HEK293 (cell line): ENCODE results near the gene TMCO1.
A peak's percentile ranks its signal among the peaks of the same experiment; 100 is the strongest.

Experiments used
- CTCF ChIA-PET: fragments of 350-600 bp; formaldehyde crosslinking; extraction: SDS; loops from one replicate; lab custom pipeline; 2021; ENCODE audit warnings: antibody characterized with exemption; lab: Yijun Ruan, JAX
- POLR2A ChIA-PET: fragments of 300-600 bp; formaldehyde crosslinking; extraction: SDS; loops from one replicate; lab custom pipeline; 2020; ENCODE audit warnings: antibody characterized with exemption, inconsistent platforms; lab: Yijun Ruan, JAX
- H3K27ac ChIP-seq: fragments of 200-500 bp; sonication (Bioruptor generic); 2 replicates; pipeline ENCODE4 v1.5.1; 2014; ENCODE audit warnings: low read depth, low read length, control low read depth, inconsistent platforms; ENCODE audit errors: extremely low read depth
- H3K36me3 ChIP-seq, 2 experiments: fragments of 200-500 bp in 1 of 2; sonication (Bioruptor generic) in 1 of 2; 1 replicate in 1 of 2; 2 replicates in 1 of 2; pipeline ENCODE4 v1.5.1; 2014 to 2017; ENCODE audit warnings: inconsistent platforms in 2 of 2, low read length in 2 of 2; ENCODE audit not compliant: control insufficient read depth in 2 of 2, insufficient read depth in 1 of 2
- H3K4me1 ChIP-seq: fragments of 200-500 bp; sonication (Bioruptor generic); 2 replicates; pipeline ENCODE4 v1.5.1; 2014; ENCODE audit warnings: mild to moderate bottlenecking, low read length, inconsistent platforms; ENCODE audit not compliant: control insufficient read depth, insufficient read depth
- H3K4me3 ChIP-seq: 2 replicates; pipeline ENCODE4 v1.5.1; 2011; ENCODE audit warnings: low read depth, mild to moderate bottlenecking, control low read depth, low read length, moderate library complexity
- H3K9me3 ChIP-seq: fragments of 200-500 bp; sonication (Bioruptor generic); 2 replicates; pipeline ENCODE4 v1.5.1; 2014; ENCODE audit warnings: low read depth, low read length, inconsistent platforms; ENCODE audit not compliant: control insufficient read depth, insufficient read depth
- BCL11B ChIP-seq: fragments of 450-650 bp; formaldehyde crosslinking; IDR thresholded peaks from 2 replicates; pipeline ENCODE4 v1.5.1; 2016; ENCODE audit warnings: low read depth, missing biosample characterization, missing genetic modification characterization
- FEZF1 ChIP-seq: fragments of 450-650 bp; formaldehyde crosslinking; IDR thresholded peaks from 2 replicates; pipeline ENCODE4 v1.5.1; 2016; ENCODE audit warnings: missing biosample characterization, missing genetic modification characterization
- GFI1B ChIP-seq: fragments of 450-650 bp; formaldehyde crosslinking; IDR thresholded peaks from 2 replicates; pipeline ENCODE4 v1.5.1; 2016; ENCODE audit warnings: missing biosample characterization, missing genetic modification characterization
- HOXD13 ChIP-seq: sonication (generic); formaldehyde crosslinking; IDR thresholded peaks from 2 replicates; pipeline ENCODE4 v1.8.0; 2022; ENCODE audit warnings: missing genetic modification reagents, borderline replicate concordance
- IKZF3 ChIP-seq: fragments of 450-650 bp; IDR thresholded peaks from 2 replicates; pipeline ENCODE4 v1.5.0; 2018; ENCODE audit warnings: missing biosample characterization, mild to moderate bottlenecking, missing genetic modification characterization, moderate library complexity
- KLF7 ChIP-seq: fragments of 450-650 bp; formaldehyde crosslinking; IDR thresholded peaks from 2 replicates; pipeline ENCODE4 v1.5.1; 2016; ENCODE audit warnings: missing biosample characterization, missing genetic modification characterization, borderline replicate concordance
- OSR2 ChIP-seq: fragments of 450-650 bp; formaldehyde crosslinking; IDR thresholded peaks from 2 replicates; pipeline ENCODE4 v1.5.1; 2016; ENCODE audit warnings: missing biosample characterization, missing genetic modification characterization
- OVOL3 ChIP-seq: fragments of 450-650 bp; formaldehyde crosslinking; IDR thresholded peaks from 2 replicates; pipeline ENCODE4 v1.5.1; 2016; ENCODE audit warnings: missing biosample characterization, missing genetic modification characterization
- PRDM4 ChIP-seq: fragments of 450-650 bp; formaldehyde crosslinking; IDR thresholded peaks from 2 replicates; pipeline ENCODE4 v1.5.1; 2017; ENCODE audit warnings: missing biosample characterization, missing genetic modification characterization
- PRDM6 ChIP-seq: fragments of 450-650 bp; formaldehyde crosslinking; IDR thresholded peaks from 2 replicates; pipeline ENCODE4 v1.5.1; 2017; ENCODE audit warnings: missing biosample characterization, missing genetic modification characterization
- YY1 ChIP-seq: fragments of 450-650 bp; formaldehyde crosslinking; IDR thresholded peaks from 2 replicates; pipeline ENCODE4 v1.5.1; 2018; ENCODE audit warnings: missing biosample characterization, missing genetic modification characterization
- ZEB2 ChIP-seq: fragments of 450-650 bp; formaldehyde crosslinking; IDR thresholded peaks from 2 replicates; pipeline ENCODE4 v1.5.1; 2016; ENCODE audit warnings: missing biosample characterization, missing genetic modification characterization
- ZFP3 ChIP-seq: fragments of 450-650 bp; formaldehyde crosslinking; IDR thresholded peaks from 2 replicates; pipeline ENCODE4 v1.5.1; 2016; ENCODE audit warnings: low read depth, missing biosample characterization, missing genetic modification characterization
- ZNF138 ChIP-seq: fragments of 450-650 bp; formaldehyde crosslinking; IDR thresholded peaks from 2 replicates; pipeline ENCODE4 v1.5.1; 2016; ENCODE audit warnings: missing biosample characterization, missing genetic modification characterization, borderline replicate concordance
- ZNF16 ChIP-seq: fragments of 450-650 bp; formaldehyde crosslinking; IDR thresholded peaks from 2 replicates; pipeline ENCODE4 v1.5.1; 2016; ENCODE audit warnings: low read depth, missing biosample characterization, missing genetic modification characterization
- ZNF18 ChIP-seq: fragments of 450-650 bp; formaldehyde crosslinking; IDR thresholded peaks from 2 replicates; pipeline ENCODE4 v1.5.1; 2016; ENCODE audit warnings: missing biosample characterization, missing genetic modification characterization
- ZNF211 ChIP-seq: fragments of 450-650 bp; formaldehyde crosslinking; IDR thresholded peaks from 2 replicates; pipeline ENCODE4 v1.5.1; 2016; ENCODE audit warnings: low read depth, missing biosample characterization, missing genetic modification characterization
- ZNF391 ChIP-seq: fragments of 450-650 bp; formaldehyde crosslinking; IDR thresholded peaks from 2 replicates; pipeline ENCODE4 v1.5.1; 2016; ENCODE audit warnings: low read depth, missing biosample characterization, missing genetic modification characterization, borderline replicate concordance
- ZNF548 ChIP-seq: fragments of 450-650 bp; formaldehyde crosslinking; IDR thresholded peaks from 2 replicates; pipeline ENCODE4 v1.5.1; 2016; ENCODE audit warnings: missing biosample characterization, missing genetic modification characterization
- ZNF626 ChIP-seq: fragments of 450-650 bp; sonication (Bioruptor Pico); formaldehyde crosslinking; IDR thresholded peaks from 2 replicates; pipeline ENCODE4 v1.5.1; 2018; ENCODE audit warnings: missing biosample characterization, missing genetic modification characterization, inconsistent platforms
- ZNF843 ChIP-seq: fragments of 450-650 bp; formaldehyde crosslinking; IDR thresholded peaks from 2 replicates; pipeline ENCODE4 v1.5.1; 2016; ENCODE audit warnings: missing biosample characterization, missing genetic modification characterization
- ZXDB ChIP-seq: fragments of 450-650 bp; formaldehyde crosslinking; IDR thresholded peaks from 2 replicates; pipeline ENCODE4 v1.5.1; 2016; ENCODE audit warnings: missing biosample characterization, missing genetic modification characterization
- TF ChIP-seq, protein P1 (sequence below): fragments of 450-650 bp; formaldehyde crosslinking; IDR thresholded peaks from 2 replicates; pipeline ENCODE4 v1.5.1; 2016; ENCODE audit warnings: missing biosample characterization, missing genetic modification characterization
- TF ChIP-seq, protein P2 (sequence below): fragments of 450-650 bp; formaldehyde crosslinking; IDR thresholded peaks from 2 replicates; pipeline ENCODE4 v1.5.1; 2016; ENCODE audit warnings: missing biosample characterization, missing genetic modification characterization
- TF ChIP-seq, protein P3 (sequence below): fragments of 450-650 bp; IDR thresholded peaks from 2 replicates; pipeline ENCODE4 v1.5.1; 2018; ENCODE audit warnings: missing biosample characterization, missing genetic modification characterization

TMCO1 gene

GRCh38 chr1:165696625-165697100 is 72.0 kb downstream of the TMCO1 start:
- Histone ChIP-seq H3K36me3 (peaks cover 5 to 7% of the 10 kb centered on the region in 2 experiments; a peak in 2 of 3 replicates), H3K9me3 (no peaks in the 10 kb centered on the region), H3K27ac (peak overlapping the region; percentile 26; the same call in 1 of the 2 replicates), H3K4me1 (peaks cover 5% of the 10 kb centered on the region; the same call in 1 of the 2 replicates), H3K4me3 (no peak overlapping the region)
- CTCF ChIA-PET: interaction anchor here (0.5 to 1.6 kb wide), 6 partner anchors 10 to 423 kb away, joined by 3 to 4 read pairs (median 3); no protein-coding TSS in a partner anchor
- POLR2A ChIA-PET: no interaction called here
- no peak for TF ChIP-seq YY1 (tag by site-specific recombination)
- TF ChIP-seq ZNF548: no peak
- TF ChIP-seq ZNF138: no peak
- peak; percentile 21; the same call in 1 of the 2 replicates for TF ChIP-seq KLF7
- peak; percentile 34; the same call in 1 of the 2 replicates for TF ChIP-seq PRDM4 (tag by site-specific recombination)
- peak; percentile 99 for TF ChIP-seq PRDM6 (tag by site-specific recombination)
- TF ChIP-seq ZNF626 (tag by site-specific recombination): no peak
- no peak for TF ChIP-seq ZNF391 (tag by site-specific recombination)
- TF ChIP-seq OSR2: peak; percentile 64; the same call in 1 of the 2 replicates
- TF ChIP-seq HOXD13 (CRISPR knock-in tag): 0 out of 2 replicates have a peak, but pooled peaks have one; percentile 36
- TF ChIP-seq GFI1B (tag by site-specific recombination): no peak
- TF ChIP-seq ZEB2 (tag by site-specific recombination): 0 out of 2 replicates have a peak, but pooled peaks have one; percentile 12
- 0 out of 2 replicates have a peak, but pooled peaks have one; percentile 55 for TF ChIP-seq OVOL3
- TF ChIP-seq, protein P1, sequence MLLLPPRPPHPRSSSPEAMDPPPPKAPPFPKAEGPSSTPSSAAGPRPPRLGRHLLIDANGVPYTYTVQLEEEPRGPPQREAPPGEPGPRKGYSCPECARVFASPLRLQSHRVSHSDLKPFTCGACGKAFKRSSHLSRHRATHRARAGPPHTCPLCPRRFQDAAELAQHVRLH (tag by site-specific recombination): peak; percentile 77
- TF ChIP-seq ZNF211 (tag by site-specific recombination): no peak
- peak; percentile 82 for TF ChIP-seq FEZF1 (tag by site-specific recombination)
- TF ChIP-seq IKZF3 (tag by site-specific recombination): peak; percentile 55; the same call in 1 of the 2 replicates
- TF ChIP-seq, protein P2, sequence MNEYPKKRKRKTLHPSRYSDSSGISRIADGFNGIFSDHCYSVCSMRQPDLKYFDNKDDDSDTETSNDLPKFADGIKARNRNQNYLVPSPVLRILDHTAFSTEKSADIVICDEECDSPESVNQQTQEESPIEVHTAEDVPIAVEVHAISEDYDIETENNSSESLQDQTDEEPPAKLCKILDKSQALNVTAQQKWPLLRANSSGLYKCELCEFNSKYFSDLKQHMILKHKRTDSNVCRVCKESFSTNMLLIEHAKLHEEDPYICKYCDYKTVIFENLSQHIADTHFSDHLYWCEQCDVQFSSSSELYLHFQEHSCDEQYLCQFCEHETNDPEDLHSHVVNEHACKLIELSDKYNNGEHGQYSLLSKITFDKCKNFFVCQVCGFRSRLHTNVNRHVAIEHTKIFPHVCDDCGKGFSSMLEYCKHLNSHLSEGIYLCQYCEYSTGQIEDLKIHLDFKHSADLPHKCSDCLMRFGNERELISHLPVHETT (tag by site-specific recombination): no peak
- no peak for TF ChIP-seq ZFP3 (tag by site-specific recombination)
- TF ChIP-seq ZXDB (tag by site-specific recombination): peak; percentile 85
- no peak for TF ChIP-seq ZNF16
- peak; percentile 80; the same call in 1 of the 2 replicates for TF ChIP-seq ZNF843 (tag by site-specific recombination)
- TF ChIP-seq ZNF18 (tag by site-specific recombination): peak; percentile 30; the same call in 1 of the 2 replicates
- no peak for TF ChIP-seq BCL11B
- TF ChIP-seq, protein P3, sequence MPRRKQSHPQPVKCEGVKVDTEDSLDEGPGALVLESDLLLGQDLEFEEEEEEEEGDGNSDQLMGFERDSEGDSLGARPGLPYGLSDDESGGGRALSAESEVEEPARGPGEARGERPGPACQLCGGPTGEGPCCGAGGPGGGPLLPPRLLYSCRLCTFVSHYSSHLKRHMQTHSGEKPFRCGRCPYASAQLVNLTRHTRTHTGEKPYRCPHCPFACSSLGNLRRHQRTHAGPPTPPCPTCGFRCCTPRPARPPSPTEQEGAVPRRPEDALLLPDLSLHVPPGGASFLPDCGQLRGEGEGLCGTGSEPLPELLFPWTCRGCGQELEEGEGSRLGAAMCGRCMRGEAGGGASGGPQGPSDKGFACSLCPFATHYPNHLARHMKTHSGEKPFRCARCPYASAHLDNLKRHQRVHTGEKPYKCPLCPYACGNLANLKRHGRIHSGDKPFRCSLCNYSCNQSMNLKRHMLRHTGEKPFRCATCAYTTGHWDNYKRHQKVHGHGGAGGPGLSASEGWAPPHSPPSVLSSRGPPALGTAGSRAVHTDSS: no peak
